GM12878 (cell line): ENCODE data around the gene ROM1. TPM values are rescaled to one million over a fixed set of nuclear protein-coding genes. Genes with fewer than 3 reads are reported as not detected.

ENCODE experiments used
- CBFB ChIP-seq: IDR thresholded peaks from 2 replicates; pipeline ENCODE4 v1.6.1; 2016; ENCODE audit warnings: antibody characterized with exemption, low read depth
- EGR1 ChIP-seq, 2 experiments: IDR thresholded peaks; 1 replicate in 1 of 2; 2 replicates in 1 of 2; pipeline ENCODE4 v1.6.1; 2011 to 2012; ENCODE audit warnings: low read depth in 2 of 2, low read length in 2 of 2, borderline replicate concordance in 1 of 2, mild to moderate bottlenecking in 1 of 2, moderate library complexity in 1 of 2
- FOS ChIP-seq: IDR thresholded peaks from 3 replicates; pipeline ENCODE4 v1.6.1; 2011; ENCODE audit warnings: borderline replicate concordance; ENCODE audit not compliant: insufficient read length; ENCODE audit errors: extremely low read depth
- GABPA ChIP-seq: IDR thresholded peaks from 2 replicates; pipeline ENCODE4 v1.6.1; 2014; ENCODE audit warnings: antibody characterized with exemption, low read depth, mild to moderate bottlenecking, inconsistent platforms
- GATAD2B ChIP-seq: fragments of 450-650 bp; conservative IDR thresholded peaks from 2 replicates; pipeline ENCODE4 v1.6.1; 2017; ENCODE audit warnings: low read depth, mild to moderate bottlenecking, moderate library complexity
- HCFC1 ChIP-seq: fragments of 150-350 bp; IDR thresholded peaks from 2 replicates; pipeline ENCODE4 v1.6.1; 2014; ENCODE audit warnings: low read length
- KDM1A ChIP-seq: fragments of 200-600 bp; sonication (generic); IDR thresholded peaks from 2 replicates; pipeline ENCODE4 v1.6.1; 2016; ENCODE audit warnings: borderline replicate concordance
- NR2C2 ChIP-seq: IDR thresholded peaks from 2 replicates; pipeline ENCODE4 v1.6.1; 2011; ENCODE audit warnings: borderline replicate concordance, low read depth; ENCODE audit not compliant: control insufficient read depth, insufficient read length
- NR2F1 ChIP-seq: fragments of 450-650 bp; conservative IDR thresholded peaks from 2 replicates; pipeline ENCODE4 v1.6.1; 2017; ENCODE audit warnings: mild to moderate bottlenecking
- PAX5 ChIP-seq: IDR thresholded peaks from 2 replicates; pipeline ENCODE4 v1.6.1; 2011; ENCODE audit warnings: low read depth, low read length, borderline replicate concordance
- RB1 ChIP-seq: fragments of 450-650 bp; formaldehyde crosslinking; IDR thresholded peaks from 2 replicates; pipeline ENCODE4 v1.6.1; 2017; ENCODE audit warnings: mild to moderate bottlenecking, borderline replicate concordance
- RBBP5 ChIP-seq: fragments of 200-600 bp; sonication (generic); conservative IDR thresholded peaks from 2 replicates; pipeline ENCODE4 v1.6.1; 2016
- RELA ChIP-seq: fragments of 450-650 bp; IDR thresholded peaks from 2 replicates; pipeline ENCODE4 v1.8.0; 2014; ENCODE audit warnings: borderline replicate concordance; ENCODE audit not compliant: partially characterized antibody
- SMC3 ChIP-seq: IDR thresholded peaks from 2 replicates; pipeline ENCODE4 v1.6.1; 2011; ENCODE audit warnings: low read length, improper control_type of control experiment, borderline replicate concordance
- SUPT20H ChIP-seq: IDR thresholded peaks from 2 replicates; pipeline ENCODE4 v1.6.1; 2011; ENCODE audit warnings: low read depth, mild to moderate bottlenecking, low read length, moderate library complexity, borderline replicate concordance; ENCODE audit not compliant: control insufficient read depth
- YBX1 ChIP-seq: fragments of 450-650 bp; IDR thresholded peaks from 2 replicates; pipeline ENCODE4 v1.6.1; 2016; ENCODE audit warnings: antibody characterized with exemption
- ZBED1 ChIP-seq: IDR thresholded peaks from 2 replicates; pipeline ENCODE4 v1.6.1; 2016; ENCODE audit warnings: borderline replicate concordance
- ZNF217 ChIP-seq: fragments of 450-650 bp; IDR thresholded peaks from 2 replicates; pipeline ENCODE4 v1.6.1; 2017; ENCODE audit warnings: antibody characterized with exemption, mild to moderate bottlenecking
- ZNF24 ChIP-seq: fragments of 450-650 bp; IDR thresholded peaks from 2 replicates; pipeline ENCODE4 v1.6.1; 2017; ENCODE audit warnings: antibody characterized with exemption, mild to moderate bottlenecking
- ZZZ3 ChIP-seq: IDR thresholded peaks from 2 replicates; pipeline ENCODE4 v1.6.1; 2011; ENCODE audit warnings: low read depth; ENCODE audit not compliant: control insufficient read depth, insufficient read length
- polyA plus RNA-seq, 11 experiments: library from polyadenylated mRNA; depleted of rRNA in 4 of 11; unstranded in 6 of 11; stranded (reverse) in 5 of 11; fragments of >200 nt; fragmentation: Nextera tagmentation in 4 of 11; fragmentation: Illumina TruSeq in 1 of 11; extraction: Ambion mirVana in 4 of 11; extraction: Trizol in 1 of 11; gene quantifications; 1 replicate in 1 of 11; 2 replicates in 10 of 11; pipeline versions ENCODE4 v1.2.1 to v1.2.3, GENCODE V29; 2011 to 2016; ENCODE audit warnings: inconsistent platforms in 2 of 11, missing spikeins in 2 of 11, low read depth in 1 of 11
- total RNA-seq, 4 experiments: library from RNA; depleted of rRNA in 3 of 4; stranded (reverse); fragments of >200 nt in 3 of 4; fragmentation: Illumina TruSeq in 1 of 4; extraction: Trizol in 1 of 4; gene quantifications; 2 replicates each; pipeline versions ENCODE4 v1.2.1 to v1.2.3, GENCODE V29; 2013 to 2021
- TF ChIP-seq, protein P1 (sequence below), 3 experiments: IDR thresholded peaks in 2 of 3; conservative IDR thresholded peaks in 1 of 3; 2 replicates each; pipeline ENCODE4 v1.5.1; 2011; ENCODE audit warnings: low read depth in 3 of 3, low read length in 3 of 3, mild to moderate bottlenecking in 3 of 3, control low read depth in 2 of 3, moderate library complexity in 2 of 3, inconsistent platforms in 1 of 3, mixed read lengths in 1 of 3; ENCODE audit not compliant: control insufficient read depth in 2 of 3, insufficient read depth in 1 of 3; ENCODE audit errors: extremely low read depth in 1 of 3
- TF ChIP-seq, protein P2 (sequence below): fragments of 450-650 bp; IDR thresholded peaks from 2 replicates; pipeline ENCODE4 v1.6.1; 2014; ENCODE audit warnings: mild to moderate bottlenecking
- TF ChIP-seq, protein P3 (sequence below): fragments of 450-650 bp; IDR thresholded peaks from 2 replicates; pipeline ENCODE4 v1.6.1; 2017; ENCODE audit warnings: borderline replicate concordance
- TF ChIP-seq, protein P4 (sequence below): fragments of 450-650 bp; formaldehyde crosslinking; IDR thresholded peaks from 2 replicates; pipeline ENCODE4 v1.4.0; 2022; ENCODE audit warnings: mild to moderate bottlenecking, moderate library complexity

Gene ROM1
- total and polyA plus RNA-seq, 10 of the 15 experiments (the other 5 are each of a cell fraction or from before 2014, with no cell fraction given), result 0.42 to 3.0 (median 1.1) TPM

DNA sequence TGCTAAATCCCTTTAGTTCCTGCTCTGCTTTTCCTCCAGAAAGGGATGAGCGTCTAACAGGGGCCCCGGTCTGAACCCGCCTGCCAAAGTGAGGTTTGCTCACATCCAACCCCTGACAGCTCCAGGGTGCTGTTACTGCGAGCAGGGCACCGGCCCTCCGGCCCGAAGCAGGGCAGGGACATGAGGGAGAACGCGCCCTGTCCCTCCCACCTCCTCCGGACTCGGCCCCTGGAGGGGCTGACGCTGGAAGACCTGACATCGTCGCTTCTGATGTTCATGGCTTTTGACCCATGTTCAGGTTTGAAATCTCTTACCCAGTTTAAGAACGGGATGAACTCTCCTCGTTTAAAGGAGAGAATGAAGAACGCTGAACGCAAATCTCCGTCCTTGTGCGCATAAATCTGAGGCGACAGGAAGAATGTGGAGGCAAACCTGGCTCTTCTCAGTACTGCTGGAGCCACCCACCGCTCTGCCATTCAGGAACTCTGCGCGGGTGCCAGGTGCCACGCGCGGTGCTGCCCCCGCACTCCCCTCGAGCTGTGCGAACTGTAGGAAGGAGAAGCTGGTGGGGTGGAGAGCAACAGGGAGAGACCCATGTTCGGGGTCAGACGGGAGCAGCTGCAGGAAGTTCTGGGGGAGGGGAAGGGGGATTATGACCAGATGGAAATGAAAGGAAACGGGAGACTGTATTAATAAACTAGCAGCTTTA is 38.5 kb upstream of the ROM1 start (continued):
- TF ChIP-seq, protein P1, sequence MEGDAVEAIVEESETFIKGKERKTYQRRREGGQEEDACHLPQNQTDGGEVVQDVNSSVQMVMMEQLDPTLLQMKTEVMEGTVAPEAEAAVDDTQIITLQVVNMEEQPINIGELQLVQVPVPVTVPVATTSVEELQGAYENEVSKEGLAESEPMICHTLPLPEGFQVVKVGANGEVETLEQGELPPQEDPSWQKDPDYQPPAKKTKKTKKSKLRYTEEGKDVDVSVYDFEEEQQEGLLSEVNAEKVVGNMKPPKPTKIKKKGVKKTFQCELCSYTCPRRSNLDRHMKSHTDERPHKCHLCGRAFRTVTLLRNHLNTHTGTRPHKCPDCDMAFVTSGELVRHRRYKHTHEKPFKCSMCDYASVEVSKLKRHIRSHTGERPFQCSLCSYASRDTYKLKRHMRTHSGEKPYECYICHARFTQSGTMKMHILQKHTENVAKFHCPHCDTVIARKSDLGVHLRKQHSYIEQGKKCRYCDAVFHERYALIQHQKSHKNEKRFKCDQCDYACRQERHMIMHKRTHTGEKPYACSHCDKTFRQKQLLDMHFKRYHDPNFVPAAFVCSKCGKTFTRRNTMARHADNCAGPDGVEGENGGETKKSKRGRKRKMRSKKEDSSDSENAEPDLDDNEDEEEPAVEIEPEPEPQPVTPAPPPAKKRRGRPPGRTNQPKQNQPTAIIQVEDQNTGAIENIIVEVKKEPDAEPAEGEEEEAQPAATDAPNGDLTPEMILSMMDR (IDR thresholded peaks at IDR 0.05 in 2 of 3, conservative IDR thresholded peaks at IDR 0.05 in 1 of 3; ENCODE audit: control insufficient read depth in 2 of 3, extremely low read depth in 1 of 3, insufficient read depth in 1 of 3, low read depth in 3 of 3, low read length in 3 of 3), result no peak
- TF ChIP-seq ZZZ3 (no peak), ZBED1 (no peak), PAX5 (no peak), HCFC1 (no peak), FOS (no peak), RB1 (0 out of 2 replicates have a peak, but pooled peaks have one; percentile 6), SUPT20H (no peak), GABPA (no peak), ZNF24 (no peak), RELA (no peak), CBFB (no peak; the same call in 1 of the 2 replicates), ZNF217 (no peak), YBX1 (no peak), RBBP5 (no peak), SMC3 (no peak), KDM1A (no peak), NR2C2 (no peak), EGR1 (IDR thresholded peaks at IDR 0.05; ENCODE audit: borderline replicate concordance in 1 of 2, low read depth in 2 of 2, low read length in 2 of 2) (0 out of 3 replicates have a peak, but pooled peaks of 1 of the 2 experiments have one; percentile 18), NR2F1 (no peak), GATAD2B (no peak)
- TF ChIP-seq, protein P2, sequence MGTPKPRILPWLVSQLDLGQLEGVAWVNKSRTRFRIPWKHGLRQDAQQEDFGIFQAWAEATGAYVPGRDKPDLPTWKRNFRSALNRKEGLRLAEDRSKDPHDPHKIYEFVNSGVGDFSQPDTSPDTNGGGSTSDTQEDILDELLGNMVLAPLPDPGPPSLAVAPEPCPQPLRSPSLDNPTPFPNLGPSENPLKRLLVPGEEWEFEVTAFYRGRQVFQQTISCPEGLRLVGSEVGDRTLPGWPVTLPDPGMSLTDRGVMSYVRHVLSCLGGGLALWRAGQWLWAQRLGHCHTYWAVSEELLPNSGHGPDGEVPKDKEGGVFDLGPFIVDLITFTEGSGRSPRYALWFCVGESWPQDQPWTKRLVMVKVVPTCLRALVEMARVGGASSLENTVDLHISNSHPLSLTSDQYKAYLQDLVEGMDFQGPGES, result no peak
- TF ChIP-seq, protein P3, sequence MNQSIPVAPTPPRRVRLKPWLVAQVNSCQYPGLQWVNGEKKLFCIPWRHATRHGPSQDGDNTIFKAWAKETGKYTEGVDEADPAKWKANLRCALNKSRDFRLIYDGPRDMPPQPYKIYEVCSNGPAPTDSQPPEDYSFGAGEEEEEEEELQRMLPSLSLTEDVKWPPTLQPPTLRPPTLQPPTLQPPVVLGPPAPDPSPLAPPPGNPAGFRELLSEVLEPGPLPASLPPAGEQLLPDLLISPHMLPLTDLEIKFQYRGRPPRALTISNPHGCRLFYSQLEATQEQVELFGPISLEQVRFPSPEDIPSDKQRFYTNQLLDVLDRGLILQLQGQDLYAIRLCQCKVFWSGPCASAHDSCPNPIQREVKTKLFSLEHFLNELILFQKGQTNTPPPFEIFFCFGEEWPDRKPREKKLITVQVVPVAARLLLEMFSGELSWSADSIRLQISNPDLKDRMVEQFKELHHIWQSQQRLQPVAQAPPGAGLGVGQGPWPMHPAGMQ, result no peak
- TF ChIP-seq, protein P4, sequence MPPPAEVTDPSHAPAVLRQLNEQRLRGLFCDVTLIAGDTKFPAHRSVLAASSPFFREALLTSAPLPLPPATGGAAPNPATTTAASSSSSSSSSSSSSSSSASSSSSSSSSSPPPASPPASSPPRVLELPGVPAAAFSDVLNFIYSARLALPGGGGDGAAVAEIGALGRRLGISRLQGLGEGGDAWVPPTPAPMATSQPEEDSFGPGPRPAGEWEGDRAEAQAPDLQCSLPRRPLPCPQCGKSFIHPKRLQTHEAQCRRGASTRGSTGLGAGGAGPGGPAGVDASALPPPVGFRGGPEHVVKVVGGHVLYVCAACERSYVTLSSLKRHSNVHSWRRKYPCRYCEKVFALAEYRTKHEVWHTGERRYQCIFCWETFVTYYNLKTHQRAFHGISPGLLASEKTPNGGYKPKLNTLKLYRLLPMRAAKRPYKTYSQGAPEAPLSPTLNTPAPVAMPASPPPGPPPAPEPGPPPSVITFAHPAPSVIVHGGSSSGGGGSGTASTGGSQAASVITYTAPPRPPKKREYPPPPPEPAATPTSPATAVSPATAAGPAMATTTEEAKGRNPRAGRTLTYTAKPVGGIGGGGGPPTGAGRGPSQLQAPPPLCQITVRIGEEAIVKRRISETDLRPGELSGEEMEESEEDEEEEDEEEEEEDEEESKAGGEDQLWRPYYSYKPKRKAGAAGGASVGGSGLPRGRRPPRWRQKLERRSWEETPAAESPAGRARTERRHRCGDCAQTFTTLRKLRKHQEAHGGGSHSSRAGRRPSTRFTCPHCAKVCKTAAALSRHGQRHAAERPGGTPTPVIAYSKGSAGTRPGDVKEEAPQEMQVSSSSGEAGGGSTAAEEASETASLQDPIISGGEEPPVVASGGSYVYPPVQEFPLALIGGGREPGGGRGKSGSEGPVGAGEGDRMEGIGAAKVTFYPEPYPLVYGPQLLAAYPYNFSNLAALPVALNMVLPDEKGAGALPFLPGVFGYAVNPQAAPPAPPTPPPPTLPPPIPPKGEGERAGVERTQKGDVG (CRISPR knock-in tag), result no peak
